ENCODE data around the gene ABHD8. TPM values are rescaled to one million over a fixed set of nuclear protein-coding genes. Genes with fewer than 3 reads are reported as not detected.

ABHD8 gene
- total and polyA plus RNA-seq, 2 of the 13 experiments (the other 11 are each of a cell fraction or from before 2014, with no cell fraction given): 6.3 to 7.2 TPM

DNA sequence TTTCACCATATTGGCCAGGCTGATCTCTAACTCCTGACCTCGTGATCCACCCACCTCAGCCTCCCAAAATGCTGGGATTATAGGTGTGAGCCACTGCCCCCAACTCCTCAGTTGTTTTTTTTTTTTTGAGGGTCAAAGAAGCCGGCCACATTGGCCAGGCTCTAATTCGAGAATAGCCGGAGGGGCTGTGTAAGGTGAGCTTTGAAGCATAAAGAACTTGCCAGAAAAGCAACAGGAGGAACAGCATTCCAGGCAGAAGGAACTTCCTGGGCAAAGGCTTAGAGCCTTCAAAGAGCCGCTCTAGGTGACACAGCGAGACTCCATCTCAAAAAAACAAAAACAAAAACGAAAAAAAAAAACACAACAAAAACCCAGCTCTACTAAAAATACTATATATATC, 37.2 kb downstream of the ABHD8 start:
- no peak overlapping the region for H3K4me2 ChIP-seq (ENCODE audit: low read depth, low read length)
- H3K4me1 ChIP-seq (ENCODE audit: insufficient read depth, low read length): peaks cover 46% of the 10 kb centered on the region
- DNase-seq (ENCODE audit: low spot score) (no peak), ATAC-seq (no peak), FAIRE-seq (no peak)
- intact Hi-C loops (cut with micrococcal nuclease; ENCODE audit: unreplicated experiment) (loop anchor here (5.0 kb wide), 1 partner anchor 39 kb away; the partner anchor contains the start of gene OCEL1), in situ Hi-C loops (cut with HindIII; ENCODE audit: extremely low pct_ligation_motif_present, low pct_unique_long_range_greater_than_20kb) (no loop called here)
- WGBS (ENCODE audit: low lambda C conversion rate): 76% methylated on average over 7 of the region's 7 CpGs
- BruUV-seq (replicated peaks): no TSS peak
- H3K27me3 ChIP-seq (ENCODE audit: control insufficient read depth in 1 of 2, insufficient read depth in 2 of 2, low read length in 2 of 2): peaks cover 0 to 6% of the 10 kb centered on the region in 2 experiments; a peak in 2 of 5 replicates
- no peak overlapping the region for H2AFZ ChIP-seq (ENCODE audit: low read length)
- peaks cover 13% of the 10 kb centered on the region for H3K79me2 ChIP-seq (ENCODE audit: insufficient read depth, low read length)
- peaks cover 0 to 7% of the 10 kb centered on the region in 2 experiments; a peak in 2 of 5 replicates for H3K36me3 ChIP-seq (replicated peaks in 1 of 2; ENCODE audit: control insufficient read depth in 1 of 2, insufficient read depth in 2 of 2, low read length in 2 of 2)
- no peak overlapping the region for H3K27ac ChIP-seq (ENCODE audit: extremely low read length, insufficient read depth, low read length)
- no peaks in the 10 kb centered on the region for H4K20me1 ChIP-seq (ENCODE audit: insufficient read depth, low read length)
- POLR2A ChIA-PET: interaction anchor here (1.8 to 3.4 kb wide), 3 partner anchors 17 to 51 kb away, joined by 7 to 16 read pairs (median 13); partner anchors contain the start of genes DDA1 and USE1
- H3K9me3 ChIP-seq (ENCODE audit: low read length): no peaks in the 10 kb centered on the region
- no peak overlapping the region for H3K4me3 ChIP-seq (replicated peaks in 1 of 3; ENCODE audit: insufficient read depth in 1 of 3, low read depth in 2 of 3, low read length in 3 of 3)
- H3K9ac ChIP-seq (ENCODE audit: insufficient read depth, low read depth, low read length): no peak overlapping the region
- TF ChIP-seq NAIF1 (CRISPR knock-in tag; IDR thresholded peaks at IDR 0.05; ENCODE audit: borderline replicate concordance) (no peak), FOXA1 (IDR thresholded peaks at IDR 0.05) (no peak), FOXA1 (CRISPR knock-in tag; IDR thresholded peaks at IDR 0.05) (no peak), TFDP2 (CRISPR knock-in tag; IDR thresholded peaks at IDR 0.05) (no peak), CCAR2 (optimal IDR thresholded peaks at IDR 0.05; ENCODE audit: low read depth, low read length) (no peak), SMAD3 (CRISPR knock-in tag; IDR thresholded peaks at IDR 0.05) (no peak), TEAD2 (CRISPR knock-in tag; IDR thresholded peaks at IDR 0.05) (no peak), HHEX (CRISPR knock-in tag; IDR thresholded peaks at IDR 0.05) (no peak), ZNF317 (CRISPR knock-in tag; IDR thresholded peaks at IDR 0.05) (no peak), CREBL2 (CRISPR knock-in tag; IDR thresholded peaks at IDR 0.05; ENCODE audit: borderline replicate concordance) (no peak), AGO1 (IDR thresholded peaks at IDR 0.05; ENCODE audit: low read depth, low read length, poor library complexity, severe bottlenecking) (no peak)
- TF ChIP-seq, protein P1, sequence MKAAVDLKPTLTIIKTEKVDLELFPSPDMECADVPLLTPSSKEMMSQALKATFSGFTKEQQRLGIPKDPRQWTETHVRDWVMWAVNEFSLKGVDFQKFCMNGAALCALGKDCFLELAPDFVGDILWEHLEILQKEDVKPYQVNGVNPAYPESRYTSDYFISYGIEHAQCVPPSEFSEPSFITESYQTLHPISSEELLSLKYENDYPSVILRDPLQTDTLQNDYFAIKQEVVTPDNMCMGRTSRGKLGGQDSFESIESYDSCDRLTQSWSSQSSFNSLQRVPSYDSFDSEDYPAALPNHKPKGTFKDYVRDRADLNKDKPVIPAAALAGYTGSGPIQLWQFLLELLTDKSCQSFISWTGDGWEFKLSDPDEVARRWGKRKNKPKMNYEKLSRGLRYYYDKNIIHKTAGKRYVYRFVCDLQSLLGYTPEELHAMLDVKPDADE (CRISPR knock-in tag; IDR thresholded peaks at IDR 0.05): no peak
- TF ChIP-seq, protein P2, sequence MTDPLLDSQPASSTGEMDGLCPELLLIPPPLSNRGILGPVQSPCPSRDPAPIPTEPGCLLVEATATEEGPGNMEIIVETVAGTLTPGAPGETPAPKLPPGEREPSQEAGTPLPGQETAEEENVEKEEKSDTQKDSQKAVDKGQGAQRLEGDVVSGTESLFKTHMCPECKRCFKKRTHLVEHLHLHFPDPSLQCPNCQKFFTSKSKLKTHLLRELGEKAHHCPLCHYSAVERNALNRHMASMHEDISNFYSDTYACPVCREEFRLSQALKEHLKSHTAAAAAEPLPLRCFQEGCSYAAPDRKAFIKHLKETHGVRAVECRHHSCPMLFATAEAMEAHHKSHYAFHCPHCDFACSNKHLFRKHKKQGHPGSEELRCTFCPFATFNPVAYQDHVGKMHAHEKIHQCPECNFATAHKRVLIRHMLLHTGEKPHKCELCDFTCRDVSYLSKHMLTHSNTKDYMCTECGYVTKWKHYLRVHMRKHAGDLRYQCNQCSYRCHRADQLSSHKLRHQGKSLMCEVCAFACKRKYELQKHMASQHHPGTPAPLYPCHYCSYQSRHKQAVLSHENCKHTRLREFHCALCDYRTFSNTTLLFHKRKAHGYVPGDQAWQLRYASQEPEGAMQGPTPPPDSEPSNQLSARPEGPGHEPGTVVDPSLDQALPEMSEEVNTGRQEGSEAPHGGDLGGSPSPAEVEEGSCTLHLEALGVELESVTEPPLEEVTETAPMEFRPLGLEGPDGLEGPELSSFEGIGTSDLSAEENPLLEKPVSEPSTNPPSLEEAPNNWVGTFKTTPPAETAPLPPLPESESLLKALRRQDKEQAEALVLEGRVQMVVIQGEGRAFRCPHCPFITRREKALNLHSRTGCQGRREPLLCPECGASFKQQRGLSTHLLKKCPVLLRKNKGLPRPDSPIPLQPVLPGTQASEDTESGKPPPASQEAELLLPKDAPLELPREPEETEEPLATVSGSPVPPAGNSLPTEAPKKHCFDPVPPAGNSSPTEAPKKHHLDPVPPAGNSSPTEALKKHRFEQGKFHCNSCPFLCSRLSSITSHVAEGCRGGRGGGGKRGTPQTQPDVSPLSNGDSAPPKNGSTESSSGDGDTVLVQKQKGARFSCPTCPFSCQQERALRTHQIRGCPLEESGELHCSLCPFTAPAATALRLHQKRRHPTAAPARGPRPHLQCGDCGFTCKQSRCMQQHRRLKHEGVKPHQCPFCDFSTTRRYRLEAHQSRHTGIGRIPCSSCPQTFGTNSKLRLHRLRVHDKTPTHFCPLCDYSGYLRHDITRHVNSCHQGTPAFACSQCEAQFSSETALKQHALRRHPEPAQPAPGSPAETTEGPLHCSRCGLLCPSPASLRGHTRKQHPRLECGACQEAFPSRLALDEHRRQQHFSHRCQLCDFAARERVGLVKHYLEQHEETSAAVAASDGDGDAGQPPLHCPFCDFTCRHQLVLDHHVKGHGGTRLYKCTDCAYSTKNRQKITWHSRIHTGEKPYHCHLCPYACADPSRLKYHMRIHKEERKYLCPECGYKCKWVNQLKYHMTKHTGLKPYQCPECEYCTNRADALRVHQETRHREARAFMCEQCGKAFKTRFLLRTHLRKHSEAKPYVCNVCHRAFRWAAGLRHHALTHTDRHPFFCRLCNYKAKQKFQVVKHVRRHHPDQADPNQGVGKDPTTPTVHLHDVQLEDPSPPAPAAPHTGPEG (CRISPR knock-in tag; IDR thresholded peaks at IDR 0.05): no peak
- TF ChIP-seq, protein P3, sequence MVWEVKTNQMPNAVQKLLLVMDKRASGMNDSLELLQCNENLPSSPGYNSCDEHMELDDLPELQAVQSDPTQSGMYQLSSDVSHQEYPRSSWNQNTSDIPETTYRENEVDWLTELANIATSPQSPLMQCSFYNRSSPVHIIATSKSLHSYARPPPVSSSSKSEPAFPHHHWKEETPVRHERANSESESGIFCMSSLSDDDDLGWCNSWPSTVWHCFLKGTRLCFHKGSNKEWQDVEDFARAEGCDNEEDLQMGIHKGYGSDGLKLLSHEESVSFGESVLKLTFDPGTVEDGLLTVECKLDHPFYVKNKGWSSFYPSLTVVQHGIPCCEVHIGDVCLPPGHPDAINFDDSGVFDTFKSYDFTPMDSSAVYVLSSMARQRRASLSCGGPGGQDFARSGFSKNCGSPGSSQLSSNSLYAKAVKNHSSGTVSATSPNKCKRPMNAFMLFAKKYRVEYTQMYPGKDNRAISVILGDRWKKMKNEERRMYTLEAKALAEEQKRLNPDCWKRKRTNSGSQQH (CRISPR knock-in tag; IDR thresholded peaks at IDR 0.05; ENCODE audit: low read depth): no peak
- TF ChIP-seq, protein P4, sequence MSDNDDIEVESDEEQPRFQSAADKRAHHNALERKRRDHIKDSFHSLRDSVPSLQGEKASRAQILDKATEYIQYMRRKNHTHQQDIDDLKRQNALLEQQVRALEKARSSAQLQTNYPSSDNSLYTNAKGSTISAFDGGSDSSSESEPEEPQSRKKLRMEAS (IDR thresholded peaks at IDR 0.05): no peak
- CTCF ChIA-PET (ENCODE audit: low intra/inter-chr PET ratio, low total read pairs): no interaction called here
